Psoas muscle (tissue), 8 donors: ENCODE data around the gene APBA3. TPM values are rescaled to one million over a fixed set of nuclear protein-coding genes. Genes with fewer than 3 reads are reported as not detected.

Experiments
- ATAC-seq, 4 donors: fragments of 200-7000 bp; cut with Tn5 transposase; one replicate each; pipeline ENCODE4 v1.9.1; 2020; ENCODE audit warnings: moderate library complexity in 3 of 4, mild to moderate bottlenecking in 2 of 4
- DNase-seq, 2 donors: peaks; one replicate each; pipeline ENCODE4 v3.0.0-alpha.2; 2020
- H3K27ac ChIP-seq: fragments of 200-600 bp; one replicate; pipeline ENCODE4 v1.8.0; 2022
- H3K27me3 ChIP-seq, 3 donors: fragments of 200-600 bp in 1 of 3; one replicate each; pipeline versions ENCODE4 v1.6.1 to v1.8.0; 2013 to 2022; ENCODE audit warnings: low read length in 2 of 3, mild to moderate bottlenecking in 2 of 3, moderate library complexity in 1 of 3; ENCODE audit not compliant: insufficient read depth in 3 of 3
- H3K36me3 ChIP-seq, 2 donors: fragments of 200-600 bp in 1 of 2; one replicate each; pipeline versions ENCODE4 v1.6.1 to v1.8.0; 2013 to 2022; ENCODE audit warnings: low read depth in 1 of 2, mild to moderate bottlenecking in 1 of 2, moderate library complexity in 1 of 2; ENCODE audit not compliant: insufficient read depth in 1 of 2
- H3K4me1 ChIP-seq: fragments of 200-600 bp; one replicate; pipeline ENCODE4 v1.8.0; 2022
- H3K4me3 ChIP-seq: fragments of 200-600 bp; one replicate; pipeline ENCODE4 v1.8.0; 2022; ENCODE audit warnings: mild to moderate bottlenecking
- H3K9me3 ChIP-seq: fragments of 200-600 bp; one replicate; pipeline ENCODE4 v1.8.0; 2022
- WGBS, 3 donors: extraction: QIAGEN DNeasy Blood & Tissue Kit; methylation state at CpG; one replicate each; pipeline versions ENCODE4 v1.1.6 to v1.1.7; 2013; 5-methylcytosine and 5-hydroxymethylcytosine counted together
- intact Hi-C, 2 donors: fragments of 100-400 bp; cut with DNase I; formaldehyde crosslinking; loops; one replicate each; pipeline versions ENCODE4 v1.11.0 to v1.14.2; 2022
- polyA plus RNA-seq, 3 donors: library from polyadenylated mRNA; stranded (reverse); fragments of 200-250 nt; gene quantifications; one replicate each; pipeline ENCODE4 v1.2.3, GENCODE V29; 2013
- total RNA-seq, 4 donors: library from RNA; stranded (reverse); fragmentation: NEBNext Ultra II Directional in 2 of 4; extraction: Animal tissue kit (Norgen Biotek cat#: 25700) in 2 of 4; gene quantifications; one replicate each; pipeline versions ENCODE4 v1.2.1 to v1.2.4, GENCODE V29; 2021 to 2023
- TF ChIP-seq, protein P1 (sequence below): fragments of 200-600 bp; IDR thresholded peaks from one replicate; pipeline ENCODE4 v1.8.0; 2022; ENCODE audit warnings: antibody characterized with exemption
- donor health status: healthy with polysubstance abuse.
- donor health status: DM: no; HTN: no; CAD: no; lungs with moderate emphysema.
- donor health status: Bipolar disorder and iron deficiency.
- donor health status: healthy.
- donor health status: DM: yes; HTN: yes; CAD: no.
- donor health status: DM: no; HTN: no; CAD: no.
- donor health status: DM: no; HTN: no; CAD: no.
- donor health status: DM: yes; HTN: yes; CAD: no.

The APBA3 gene
- total and polyA plus RNA-seq, 7 donors = 17.7 to 30.1 (median 19.4) TPM

DNA sequence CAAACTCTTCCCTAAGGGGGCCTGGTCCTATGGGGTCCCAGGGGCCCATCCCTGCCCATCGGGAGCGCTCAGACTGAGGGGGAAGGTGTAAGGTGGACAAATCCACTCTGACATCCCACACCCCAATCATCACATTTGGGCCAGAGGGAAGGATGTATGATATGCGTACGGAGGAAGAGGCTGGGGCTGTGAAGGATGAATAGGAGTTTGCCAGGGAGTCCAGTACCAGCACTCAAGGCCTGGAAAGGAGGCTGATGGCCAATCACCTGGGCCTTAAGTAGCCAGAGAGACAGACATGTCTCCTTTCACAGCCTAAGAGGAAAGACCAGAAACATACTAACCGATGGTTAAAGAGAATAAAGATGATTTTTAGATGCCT lies 38.4 kb downstream of the APBA3 start:
- DNase-seq (no peak), ATAC-seq (no peak)
- TF ChIP-seq, protein P1, sequence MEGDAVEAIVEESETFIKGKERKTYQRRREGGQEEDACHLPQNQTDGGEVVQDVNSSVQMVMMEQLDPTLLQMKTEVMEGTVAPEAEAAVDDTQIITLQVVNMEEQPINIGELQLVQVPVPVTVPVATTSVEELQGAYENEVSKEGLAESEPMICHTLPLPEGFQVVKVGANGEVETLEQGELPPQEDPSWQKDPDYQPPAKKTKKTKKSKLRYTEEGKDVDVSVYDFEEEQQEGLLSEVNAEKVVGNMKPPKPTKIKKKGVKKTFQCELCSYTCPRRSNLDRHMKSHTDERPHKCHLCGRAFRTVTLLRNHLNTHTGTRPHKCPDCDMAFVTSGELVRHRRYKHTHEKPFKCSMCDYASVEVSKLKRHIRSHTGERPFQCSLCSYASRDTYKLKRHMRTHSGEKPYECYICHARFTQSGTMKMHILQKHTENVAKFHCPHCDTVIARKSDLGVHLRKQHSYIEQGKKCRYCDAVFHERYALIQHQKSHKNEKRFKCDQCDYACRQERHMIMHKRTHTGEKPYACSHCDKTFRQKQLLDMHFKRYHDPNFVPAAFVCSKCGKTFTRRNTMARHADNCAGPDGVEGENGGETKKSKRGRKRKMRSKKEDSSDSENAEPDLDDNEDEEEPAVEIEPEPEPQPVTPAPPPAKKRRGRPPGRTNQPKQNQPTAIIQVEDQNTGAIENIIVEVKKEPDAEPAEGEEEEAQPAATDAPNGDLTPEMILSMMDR = no peak
- WGBS, 3 donors = 75 to 86% (median 82%) methylated on average over 3 to 5 of the region's 5 CpGs
- Histone ChIP-seq H3K27ac (no peak overlapping the region), H3K9me3 (no peaks in the 10 kb centered on the region), H3K4me3 (no peak overlapping the region), H3K27me3 (peaks cover 0 to 53% (median 20%) of the 10 kb centered on the region in 3 donors), H3K4me1 (no peaks in the 10 kb centered on the region), H3K36me3 (no peaks in the 10 kb centered on the region)
- intact Hi-C loops = no loop called here

DNA sequence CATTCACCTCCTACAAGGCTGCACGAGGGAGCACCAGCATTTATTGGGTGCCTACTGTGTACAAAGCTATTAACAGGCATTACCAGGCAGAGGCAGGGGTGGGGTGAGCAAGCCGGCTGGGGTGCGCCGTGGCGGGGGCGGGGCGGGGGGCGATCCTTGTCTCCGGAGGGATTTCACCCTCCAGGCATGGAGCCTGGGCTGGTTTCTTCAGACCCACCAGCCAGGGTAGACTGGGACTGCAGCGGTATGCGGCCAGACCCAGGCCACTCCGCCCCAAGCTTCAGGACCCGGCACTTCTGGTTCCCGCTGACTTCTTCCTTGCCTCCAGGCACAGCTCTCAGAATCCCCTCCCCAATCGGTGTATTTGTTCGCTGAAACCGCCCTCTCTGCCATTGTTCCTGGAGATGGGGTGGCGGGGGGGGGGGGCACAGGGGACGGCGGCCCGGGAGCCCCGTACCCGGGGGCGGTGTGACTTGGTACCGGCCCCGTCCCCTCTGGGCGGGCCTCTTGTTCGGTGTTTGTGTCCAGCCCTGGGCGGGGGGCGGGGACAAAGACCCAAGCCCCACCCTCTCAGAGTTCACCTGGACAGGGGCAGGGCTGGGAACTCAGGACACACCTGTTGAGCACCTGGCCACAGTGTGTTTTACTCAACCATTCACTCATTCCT lies 38.9 kb downstream of the APBA3 start:
- TF ChIP-seq, protein P1 = no peak

DNA sequence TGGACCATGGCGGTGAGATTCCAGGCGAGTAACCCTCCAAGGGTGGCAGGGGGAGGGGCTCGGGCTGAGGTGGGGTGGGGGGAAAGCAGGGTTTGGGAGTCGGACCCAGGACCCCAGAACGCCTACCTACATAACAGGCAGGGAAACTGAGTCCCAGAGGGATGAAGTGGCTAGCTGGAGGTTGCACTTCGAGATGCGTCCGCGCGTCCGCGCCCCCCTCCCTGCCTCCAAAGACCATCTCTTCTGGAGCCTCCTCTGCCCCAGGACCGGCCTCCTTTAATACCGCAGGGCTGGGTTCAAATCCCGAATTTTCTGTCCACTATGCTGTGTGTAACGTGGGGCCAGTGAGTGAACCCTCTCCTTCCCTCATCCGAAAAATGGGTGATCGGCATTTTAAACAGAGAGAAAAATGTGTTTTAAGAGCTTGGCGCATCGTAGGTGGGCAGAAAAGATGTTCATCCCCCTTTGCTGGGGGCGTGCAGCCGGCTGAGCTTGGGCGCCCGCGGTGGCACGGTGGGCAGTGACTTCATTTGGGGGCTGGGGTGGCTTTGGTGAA lies 39.5 kb downstream of the APBA3 start:
- H3K27me3 ChIP-seq = peaks cover 0 to 53% (median 20%) of the 10 kb centered on the region in 3 donors
- WGBS, 3 donors = 2 to 3% (median 2%) methylated on average over 24 to 26 of the region's 26 CpGs

More for the DNA sequence above, 38.9 kb downstream of the APBA3 start:
- Histone ChIP-seq H3K36me3 (no peaks in the 10 kb centered on the region), H3K27ac (no peak overlapping the region), H3K9me3 (no peaks in the 10 kb centered on the region), H3K4me3 (no peak overlapping the region), H3K27me3 (peaks cover 0 to 53% (median 20%) of the 10 kb centered on the region in 3 donors), H3K4me1 (no peaks in the 10 kb centered on the region)
- intact Hi-C loops = no loop called here
- 2 to 4% (median 3%) methylated on average over 17 to 30 of the region's 30 CpGs for WGBS, 3 donors
- ATAC-seq = no peak
- DNase-seq = no peak

GRCh38 chr19:3721131-3721886 lies 40.2 kb downstream of the APBA3 start:
- TF ChIP-seq, protein P1 = no peak
- Histone ChIP-seq H3K27ac (no peak overlapping the region), H3K27me3 (peaks cover 0 to 53% (median 20%) of the 10 kb centered on the region in 3 donors), H3K36me3 (no peaks in the 10 kb centered on the region), H3K9me3 (no peaks in the 10 kb centered on the region), H3K4me3 (peak overlapping the region; percentile 12), H3K4me1 (no peaks in the 10 kb centered on the region)
- peak; percentile 74 to 85 for DNase-seq
- ATAC-seq = peak; percentile 56 to 73 (median 63)
- WGBS, 3 donors = 14 to 23% (median 17%) methylated on average over 34 to 46 of the region's 46 CpGs
- intact Hi-C loops = no loop called here

More for the DNA sequence above, 39.5 kb downstream of the APBA3 start:
- no peaks in the 10 kb centered on the region for H3K36me3 ChIP-seq
- H3K4me1 ChIP-seq = no peaks in the 10 kb centered on the region
- no peak overlapping the region for H3K27ac ChIP-seq
- ATAC-seq (no peak), DNase-seq (no peak)
- no peaks in the 10 kb centered on the region for H3K9me3 ChIP-seq
- no peak overlapping the region for H3K4me3 ChIP-seq
- intact Hi-C loops = no loop called here
- TF ChIP-seq, protein P1 = no peak
